ENCODE measurements around the gene CABP7.

Gene CABP7

GRCh38 chr22:29731058-29731850, 11.5 kb downstream of the CABP7 start:
- no peak for DNase-seq (ENCODE audit: low read depth)

GRCh38 chr22:29732883-29733282, 13.1 kb downstream of the CABP7 start:
- TF ChIP-seq CTCF (IDR thresholded peaks at IDR 0.05; ENCODE audit: low read length, missing control alignments), result no peak
- H3K4me3 ChIP-seq (replicated peaks; ENCODE audit: low read depth, low read length), result no peak overlapping the region
- no peak for DNase-seq (ENCODE audit: low read depth)

More at GRCh38 chr22:29731058-29731850, 11.5 kb downstream of the CABP7 start:
- H3K4me3 ChIP-seq (replicated peaks; ENCODE audit: low read depth, low read length), result no peak overlapping the region
- no peak for TF ChIP-seq CTCF (IDR thresholded peaks at IDR 0.05; ENCODE audit: low read length, missing control alignments)

GRCh38 chr22:29733362-29734201, 13.8 kb downstream of the CABP7 start:
- no peak for TF ChIP-seq CTCF (IDR thresholded peaks at IDR 0.05; ENCODE audit: low read length, missing control alignments)
- DNase-seq (ENCODE audit: low read depth), result no peak

GRCh38 chr22:29734406-29734805, 14.6 kb downstream of the CABP7 start:
- H3K4me3 ChIP-seq (replicated peaks; ENCODE audit: low read depth, low read length), result no peak overlapping the region
- no peak for TF ChIP-seq CTCF (IDR thresholded peaks at IDR 0.05; ENCODE audit: low read length, missing control alignments)
- DNase-seq (ENCODE audit: low read depth), result no peak

More at GRCh38 chr22:29733362-29734201, 13.8 kb downstream of the CABP7 start:
- H3K4me3 ChIP-seq (replicated peaks; ENCODE audit: low read depth, low read length), result no peak overlapping the region

- H3K4me3 ChIP-seq (replicated peaks; ENCODE audit: low read depth, low read length), result no peak overlapping the region
- DNase-seq (ENCODE audit: low read depth), result no peak
- TF ChIP-seq CTCF (IDR thresholded peaks at IDR 0.05; ENCODE audit: low read length, missing control alignments), result no peak
Measured at GRCh38 chr22:29734838-29735237, 15.0 kb downstream of the CABP7 start.

GRCh38 chr22:29735416-29735815, 15.6 kb downstream of the CABP7 start:
- H3K4me3 ChIP-seq (replicated peaks; ENCODE audit: low read depth, low read length), result no peak overlapping the region
- no peak for DNase-seq (ENCODE audit: low read depth)
- no peak for TF ChIP-seq CTCF (IDR thresholded peaks at IDR 0.05; ENCODE audit: low read length, missing control alignments)
